HEK293 (cell line): ENCODE data around the gene SAMD14.

Source experiments
- CTCF ChIA-PET: fragments of 350-600 bp; formaldehyde crosslinking; extraction: SDS; loops from one replicate; lab custom pipeline; 2021; ENCODE audit warnings: antibody characterized with exemption; lab: Yijun Ruan, JAX
- POLR2A ChIA-PET: fragments of 300-600 bp; formaldehyde crosslinking; extraction: SDS; loops from one replicate; lab custom pipeline; 2020; ENCODE audit warnings: antibody characterized with exemption, inconsistent platforms; lab: Yijun Ruan, JAX
- H3K27ac ChIP-seq: fragments of 200-500 bp; sonication (Bioruptor generic); 2 replicates; pipeline ENCODE4 v1.5.1; 2014; ENCODE audit warnings: low read depth, low read length, control low read depth, inconsistent platforms; ENCODE audit errors: extremely low read depth
- H3K36me3 ChIP-seq, 2 experiments: fragments of 200-500 bp in 1 of 2; sonication (Bioruptor generic) in 1 of 2; 1 replicate in 1 of 2; 2 replicates in 1 of 2; pipeline ENCODE4 v1.5.1; 2014 to 2017; ENCODE audit warnings: inconsistent platforms in 2 of 2, low read length in 2 of 2; ENCODE audit not compliant: control insufficient read depth in 2 of 2, insufficient read depth in 1 of 2
- H3K4me1 ChIP-seq: fragments of 200-500 bp; sonication (Bioruptor generic); 2 replicates; pipeline ENCODE4 v1.5.1; 2014; ENCODE audit warnings: mild to moderate bottlenecking, low read length, inconsistent platforms; ENCODE audit not compliant: control insufficient read depth, insufficient read depth
- H3K4me3 ChIP-seq: 2 replicates; pipeline ENCODE4 v1.5.1; 2011; ENCODE audit warnings: low read depth, mild to moderate bottlenecking, control low read depth, low read length, moderate library complexity
- H3K9me3 ChIP-seq: fragments of 200-500 bp; sonication (Bioruptor generic); 2 replicates; pipeline ENCODE4 v1.5.1; 2014; ENCODE audit warnings: low read depth, low read length, inconsistent platforms; ENCODE audit not compliant: control insufficient read depth, insufficient read depth
- CTCF ChIP-seq: fragments of 450-650 bp; formaldehyde crosslinking; IDR thresholded peaks from 2 replicates; pipeline ENCODE4 v1.5.1; 2016; ENCODE audit warnings: missing biosample characterization, missing genetic modification characterization
- INSM2 ChIP-seq: fragments of 450-650 bp; formaldehyde crosslinking; IDR thresholded peaks from 2 replicates; pipeline ENCODE4 v1.5.1; 2016; ENCODE audit warnings: missing biosample characterization, missing genetic modification characterization
- YY2 ChIP-seq: fragments of 450-650 bp; formaldehyde crosslinking; IDR thresholded peaks from 2 replicates; pipeline ENCODE4 v1.5.1; 2016; ENCODE audit warnings: missing biosample characterization, missing genetic modification characterization
- ZBTB11 ChIP-seq: fragments of 450-650 bp; formaldehyde crosslinking; conservative IDR thresholded peaks from 2 replicates; pipeline ENCODE4 v1.5.1; 2016; ENCODE audit warnings: low read depth, missing biosample characterization, missing genetic modification characterization
- ZNF2 ChIP-seq: fragments of 450-650 bp; formaldehyde crosslinking; IDR thresholded peaks from 2 replicates; pipeline ENCODE4 v1.5.1; 2016; ENCODE audit warnings: missing biosample characterization, missing genetic modification characterization
- ZNF266 ChIP-seq: fragments of 450-650 bp; formaldehyde crosslinking; IDR thresholded peaks from 2 replicates; pipeline ENCODE4 v1.5.1; 2016; ENCODE audit warnings: missing biosample characterization, missing genetic modification characterization, low read depth
- ZNF292 ChIP-seq: fragments of 450-650 bp; formaldehyde crosslinking; IDR thresholded peaks from 2 replicates; pipeline ENCODE4 v1.5.1; 2016; ENCODE audit warnings: low read depth, missing biosample characterization, missing genetic modification characterization, borderline replicate concordance
- ZNF350 ChIP-seq: fragments of 450-650 bp; formaldehyde crosslinking; IDR thresholded peaks from 2 replicates; pipeline ENCODE4 v1.5.0; 2017; ENCODE audit warnings: missing biosample characterization, mild to moderate bottlenecking, missing genetic modification characterization
- ZNF658 ChIP-seq: fragments of 450-650 bp; formaldehyde crosslinking; IDR thresholded peaks from 2 replicates; pipeline ENCODE4; 2016; ENCODE audit warnings: missing biosample characterization, missing genetic modification characterization
- ZSCAN23 ChIP-seq: fragments of 450-650 bp; formaldehyde crosslinking; IDR thresholded peaks from 2 replicates; pipeline ENCODE4 v1.5.1; 2016; ENCODE audit warnings: missing biosample characterization, missing genetic modification characterization
- ZSCAN4 ChIP-seq: fragments of 450-650 bp; formaldehyde crosslinking; IDR thresholded peaks from 2 replicates; pipeline ENCODE4 v1.5.1; 2017; ENCODE audit warnings: missing biosample characterization, missing genetic modification characterization

SAMD14 gene

GRCh38 chr17:50111673-50112655, 18.0 kb downstream of the SAMD14 start:
- H3K9me3 ChIP-seq, result no peaks in the 10 kb centered on the region
- no peak for TF ChIP-seq ZSCAN23 (tag by site-specific recombination)
- TF ChIP-seq CTCF (tag by site-specific recombination), result peak; percentile 36; the same call in 1 of the 2 replicates
- no peak for TF ChIP-seq ZNF2
- TF ChIP-seq ZNF266 (tag by site-specific recombination), result no peak
- no peak for TF ChIP-seq INSM2
- H3K4me1 ChIP-seq, result no peaks in the 10 kb centered on the region
- POLR2A ChIA-PET, result interaction anchor here (0.6 to 1.9 kb wide), 6 partner anchors 9 to 88 kb away, joined by 3 to 6 read pairs (median 4); partner anchors contain the start of gene PDK2
- no peak overlapping the region; the same call in 1 of the 2 replicates for H3K27ac ChIP-seq
- peaks cover 0 to 41% of the 10 kb centered on the region in 2 experiments; a peak in 1 of 3 replicates for H3K36me3 ChIP-seq
- H3K4me3 ChIP-seq, result no peak overlapping the region
- CTCF ChIA-PET, result interaction anchor here (0.6 to 4.8 kb wide), 8 partner anchors 11 to 159 kb away, joined by 3 to 42 read pairs (median 8); partner anchors contain the start of gene PDK2

GRCh38 chr17:50110591-50111349, 19.2 kb downstream of the SAMD14 start:
- ChIA-PET POLR2A (no interaction called here), CTCF (interaction anchor here (0.8 to 1.9 kb wide), 3 partner anchors 16 to 51 kb away, joined by 3 to 18 read pairs (median 9); partner anchors contain the start of gene PDK2)
- no peak overlapping the region for H3K27ac ChIP-seq
- peaks cover 6 to 49% of the 10 kb centered on the region in 2 experiments; a peak in 2 of 3 replicates for H3K36me3 ChIP-seq
- H3K4me3 ChIP-seq, result no peak overlapping the region
- TF ChIP-seq ZNF658 (tag by site-specific recombination), result no peak
- TF ChIP-seq ZSCAN4 (tag by site-specific recombination), result no peak
- TF ChIP-seq ZNF350, result no peak
- TF ChIP-seq YY2, result no peak
- TF ChIP-seq ZNF292, result no peak
- TF ChIP-seq ZBTB11 (tag by site-specific recombination), result no peak
- no peaks in the 10 kb centered on the region for H3K9me3 ChIP-seq
- H3K4me1 ChIP-seq, result no peaks in the 10 kb centered on the region
